ENCODE results near the gene P4HTM.

P4HTM gene

GRCh38 chr3:49023775-49024174 lies 33.7 kb downstream of the P4HTM start:
- no peak for DNase-seq (ENCODE audit: low spot score)

DNA sequence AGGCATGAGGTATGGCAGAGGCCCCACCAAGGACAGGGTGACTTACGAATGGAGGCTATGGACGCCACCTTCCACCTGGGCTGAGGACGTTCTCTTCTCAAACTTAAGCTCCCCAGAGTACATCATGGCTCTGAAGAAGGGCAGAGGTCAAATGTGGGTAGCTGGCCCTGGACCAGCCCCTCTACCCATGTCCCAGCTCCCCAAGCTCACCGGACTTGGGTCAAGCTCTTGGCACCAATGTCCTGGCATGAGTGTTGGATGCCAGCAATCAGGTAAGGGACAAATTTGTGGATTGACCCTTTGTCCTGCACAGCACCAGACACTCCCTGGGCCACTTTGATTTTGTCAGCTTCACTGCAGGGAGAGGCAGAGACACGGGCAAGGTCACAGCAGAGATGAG lies 34.4 kb downstream of the P4HTM start:
- DNase-seq (ENCODE audit: low spot score) = no peak

DNA sequence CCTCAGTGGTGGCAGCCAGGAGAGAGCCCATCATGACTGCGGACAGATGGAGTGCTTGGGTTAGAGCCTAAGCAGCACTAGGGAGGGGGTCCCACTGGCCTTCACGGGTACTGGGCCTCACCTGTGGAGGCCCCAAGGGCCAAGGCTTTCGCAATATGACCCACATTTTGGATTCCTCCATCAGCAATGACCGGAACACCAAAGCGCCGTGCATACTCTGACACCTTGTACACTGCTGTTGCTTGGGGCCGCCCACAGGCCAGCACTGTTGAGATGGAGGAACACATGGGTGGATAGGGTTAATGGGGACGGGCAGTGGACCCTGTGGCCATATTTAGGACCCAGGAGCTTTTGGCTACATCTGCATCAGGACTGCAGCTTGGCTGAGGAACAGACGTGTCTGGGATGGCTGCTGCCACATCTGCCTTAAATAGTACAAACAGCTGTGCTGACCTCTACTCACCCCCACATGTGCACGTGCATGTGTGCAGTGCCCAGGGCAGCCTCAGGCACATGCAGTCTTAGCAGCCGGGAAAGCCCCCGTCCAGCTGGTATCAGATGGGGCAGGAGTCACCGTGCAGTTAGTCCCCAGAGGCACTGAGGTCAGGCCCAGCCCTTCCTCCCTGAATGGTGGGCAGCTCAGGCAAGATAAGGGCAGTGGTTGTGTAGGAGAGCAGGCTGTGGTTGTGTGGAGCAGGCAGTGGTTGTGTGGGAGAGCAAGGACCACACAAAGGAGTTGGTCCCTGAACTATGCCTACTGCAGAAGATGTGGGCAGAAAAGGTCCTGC lies 35.2 kb downstream of the P4HTM start:
- no peak for DNase-seq (ENCODE audit: low spot score)

- DNase-seq (ENCODE audit: low spot score) = no peak
Observed at GRCh38 chr3:49025793-49026520, 35.9 kb downstream of the P4HTM start.

DNA sequence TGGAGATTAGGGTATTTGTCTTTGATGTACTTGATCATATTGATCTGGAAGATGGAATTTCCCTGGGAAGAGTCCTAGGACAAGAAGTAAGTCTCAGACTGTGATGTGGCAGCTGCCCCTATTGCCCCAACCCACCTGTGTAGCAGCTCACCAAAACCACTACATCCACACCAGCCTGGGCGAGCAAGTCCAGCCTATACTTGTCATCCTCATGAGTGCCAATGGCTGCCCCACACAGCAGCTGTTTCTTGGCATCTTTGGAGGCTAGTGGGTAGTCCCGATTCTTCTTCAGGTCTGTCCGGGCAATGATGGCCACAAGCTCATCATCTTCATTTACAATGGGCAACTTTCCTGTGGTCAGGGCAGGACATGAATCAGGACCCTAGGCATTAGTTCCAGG lies 36.5 kb downstream of the P4HTM start:
- no peak for DNase-seq (ENCODE audit: low spot score)

- DNase-seq (ENCODE audit: low spot score) = no peak
Observed at GRCh38 chr3:49027634-49028033, 37.6 kb downstream of the P4HTM start.

DNA sequence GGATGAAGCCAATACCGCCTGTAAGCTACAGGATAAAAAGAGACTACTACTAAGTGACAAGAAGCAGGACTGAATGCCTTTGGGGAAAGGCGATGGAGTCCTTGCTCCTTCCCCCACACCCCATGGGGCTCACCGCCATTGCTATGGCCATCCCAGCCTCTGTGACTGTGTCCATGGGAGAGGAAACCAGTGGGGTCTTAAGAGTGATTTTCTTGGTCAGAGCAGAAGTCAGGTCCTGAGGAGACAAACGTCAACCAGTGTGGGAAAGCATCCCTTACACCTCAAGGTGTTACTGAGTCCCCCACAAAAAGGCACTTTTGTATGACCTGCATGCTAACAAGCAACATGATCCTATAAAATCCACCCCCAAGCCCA lies 38.2 kb downstream of the P4HTM start:
- no peak for DNase-seq (ENCODE audit: low spot score)

DNA sequence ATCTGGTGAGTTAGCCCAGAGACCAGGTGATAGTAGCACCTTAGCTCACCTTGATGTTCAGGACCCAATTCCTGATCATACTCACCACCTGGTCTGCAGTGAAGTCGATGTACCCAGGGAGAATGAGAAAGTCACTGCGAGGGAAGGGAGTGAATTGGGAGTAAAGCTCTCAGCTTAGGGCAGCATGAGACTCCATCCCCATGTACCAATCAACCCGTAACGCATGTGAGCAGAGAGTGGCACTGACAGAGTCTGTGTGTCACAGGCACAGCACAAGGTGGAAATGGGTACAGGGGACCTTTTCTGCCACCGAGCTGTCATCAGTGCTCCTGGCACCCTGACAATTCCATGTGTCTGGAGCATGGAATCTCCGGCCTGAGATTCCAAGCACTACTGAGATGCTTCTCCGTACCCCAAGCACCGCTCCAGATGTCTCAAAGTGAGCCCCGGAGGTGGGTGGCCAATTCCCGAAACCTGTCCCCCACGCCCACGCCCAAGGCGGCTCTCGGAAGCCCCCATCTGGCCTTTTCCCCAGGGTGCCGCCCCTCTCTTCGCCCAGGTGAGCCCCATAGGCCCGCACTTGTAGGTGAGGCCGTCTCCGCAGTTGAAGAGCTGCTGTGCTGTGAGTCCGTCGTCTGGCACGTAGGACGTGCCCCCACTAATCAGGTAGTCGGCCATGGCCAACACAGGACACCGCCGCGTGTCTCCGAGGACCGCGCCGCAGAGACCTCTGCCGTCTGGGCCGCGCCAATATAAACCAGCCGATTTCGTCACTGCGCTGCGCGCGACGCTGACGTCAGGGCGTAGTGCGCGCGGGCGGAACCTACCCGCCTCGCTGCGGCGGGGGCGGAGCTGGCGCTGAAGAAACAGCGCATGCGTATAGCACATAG lies 38.9 kb downstream of the P4HTM start, which contains the start of gene IMPDH2:
IMPDH2 (minus strand) TSS at position 726 of the 890 bp plus-strand sequence; CDS start at position 678, 48 bp downstream.
- DNase-seq (ENCODE audit: low spot score) = peak; percentile 95

DNA sequence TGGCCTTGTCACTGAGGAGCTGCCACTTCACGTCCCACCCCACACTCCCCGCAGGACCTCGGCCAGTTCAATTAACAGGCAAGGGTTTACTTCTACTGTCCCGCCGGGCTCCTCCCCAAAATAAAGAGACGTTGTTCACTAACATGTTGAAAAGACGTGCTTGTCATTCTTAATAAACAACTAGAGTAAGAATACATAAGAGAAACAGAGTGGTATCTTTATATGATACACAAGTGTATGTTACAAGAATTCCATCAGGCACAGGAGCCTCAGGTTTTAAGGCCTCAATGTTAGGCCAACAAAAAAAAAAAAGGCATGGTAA lies 39.5 kb downstream of the P4HTM start:
- no peak for DNase-seq (ENCODE audit: low spot score)

DNA sequence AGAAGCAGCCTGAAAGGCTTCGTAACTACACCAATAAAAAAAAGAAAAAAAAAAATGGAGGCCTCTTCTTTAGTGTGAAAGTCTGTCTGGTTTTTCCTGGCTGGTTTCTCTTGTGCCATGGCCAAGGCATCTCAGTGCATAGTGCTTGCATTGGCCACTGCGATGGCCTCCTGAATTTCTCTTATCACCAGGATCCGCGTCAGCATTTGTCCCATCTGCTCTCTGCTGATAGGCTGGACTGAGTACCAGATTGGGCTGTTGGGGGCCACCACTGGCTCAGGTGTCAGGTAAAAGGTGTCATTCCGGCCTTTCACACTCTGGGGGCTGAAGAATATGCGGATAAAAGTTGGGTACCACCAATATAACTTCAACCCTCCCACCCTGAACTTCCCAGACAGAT lies 40.3 kb downstream of the P4HTM start:
- no peak for DNase-seq (ENCODE audit: low spot score)

GRCh38 chr3:49032646-49033304 lies 42.7 kb downstream of the P4HTM start:
- DNase-seq (ENCODE audit: low spot score) = no peak

DNA sequence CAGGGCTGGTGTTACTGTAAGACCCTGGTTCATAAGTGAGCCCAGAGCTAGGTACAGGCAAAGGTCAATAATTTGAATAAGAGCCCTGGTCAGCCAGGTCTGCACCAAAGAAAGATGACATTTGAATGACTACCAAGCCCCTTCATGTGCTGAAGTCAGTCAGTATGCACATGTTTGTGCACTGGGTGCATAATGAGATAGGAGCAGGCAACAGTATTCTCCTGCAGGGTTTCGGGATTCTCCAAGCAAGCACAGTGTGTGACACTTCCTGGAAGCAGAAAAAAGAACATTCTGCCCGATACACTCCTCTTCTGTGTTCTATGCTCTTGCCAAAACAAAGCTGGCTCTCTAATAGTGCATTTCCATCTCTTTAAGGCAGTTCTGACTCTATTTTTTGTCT lies 44.6 kb downstream of the P4HTM start:
- DNase-seq (ENCODE audit: low spot score) = no peak

- DNase-seq (ENCODE audit: low spot score) = no peak
Observed at GRCh38 chr3:49035281-49035680, 45.2 kb downstream of the P4HTM start.

GRCh38 chr3:49053543-49053942 lies 63.5 kb downstream of the P4HTM start:
- DNase-seq (ENCODE audit: low spot score) = no peak

GRCh38 chr3:49054344-49054862 lies 64.4 kb downstream of the P4HTM start:
- no peak for DNase-seq (ENCODE audit: low spot score)

Measured in ecto neural progenitor cell (in vitro differentiated cells).